NCI-H1048 (cell line): ENCODE data around the gene GPR137B.
A peak's percentile ranks its signal among the peaks of the same experiment; 100 is the strongest.

Experiments
- DNase-seq: peaks from one replicate; lab custom pipeline; 2025; lab: John Stamatoyannopoulos, UW

GPR137B gene

DNA sequence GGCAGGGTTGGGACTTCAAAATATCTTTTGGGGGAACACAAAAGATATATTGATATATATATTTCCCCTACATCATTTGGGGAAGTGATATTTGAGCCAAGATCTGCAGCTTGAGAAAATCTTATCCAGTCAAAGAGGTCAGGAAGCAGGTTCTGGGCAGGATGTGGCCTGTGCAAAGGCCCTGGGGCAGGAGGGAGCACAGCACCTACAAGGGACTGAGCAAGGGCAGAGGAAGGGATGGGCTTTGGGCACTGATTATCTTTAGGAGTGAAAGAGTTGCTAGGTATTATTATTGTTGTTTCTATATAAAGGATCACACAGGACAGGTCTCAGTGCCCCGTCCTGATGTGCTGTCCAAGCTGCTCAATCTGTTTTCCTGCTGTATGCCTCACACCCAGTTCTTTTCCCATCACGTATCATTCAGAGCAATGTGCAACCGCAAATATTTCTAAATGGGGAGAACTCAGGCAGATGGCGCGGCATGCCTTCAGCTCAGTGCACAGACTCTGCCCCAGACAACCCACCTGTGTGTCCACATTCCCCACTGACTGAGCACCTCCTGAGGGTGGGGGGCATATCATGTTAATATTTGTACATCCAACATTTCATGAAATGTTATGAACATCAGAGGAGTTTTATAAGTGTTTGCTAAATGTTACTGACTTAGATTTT lies 28.1 kb upstream of the GPR137B start:
- no peak for DNase-seq

- no peak for DNase-seq
These were observed 24.6 kb upstream of the GPR137B start for GRCh38 chr1:236117710-236118109.

GRCh38 chr1:236119943-236120484 lies 22.3 kb upstream of the GPR137B start:
- no peak for DNase-seq

- no peak for DNase-seq
These were observed 21.6 kb upstream of the GPR137B start for GRCh38 chr1:236120721-236121153.

- DNase-seq = no peak
These were observed 20.2 kb upstream of the GPR137B start for GRCh38 chr1:236122176-236122575.

GRCh38 chr1:236123563-236123962 lies 18.8 kb upstream of the GPR137B start:
- no peak for DNase-seq

DNA sequence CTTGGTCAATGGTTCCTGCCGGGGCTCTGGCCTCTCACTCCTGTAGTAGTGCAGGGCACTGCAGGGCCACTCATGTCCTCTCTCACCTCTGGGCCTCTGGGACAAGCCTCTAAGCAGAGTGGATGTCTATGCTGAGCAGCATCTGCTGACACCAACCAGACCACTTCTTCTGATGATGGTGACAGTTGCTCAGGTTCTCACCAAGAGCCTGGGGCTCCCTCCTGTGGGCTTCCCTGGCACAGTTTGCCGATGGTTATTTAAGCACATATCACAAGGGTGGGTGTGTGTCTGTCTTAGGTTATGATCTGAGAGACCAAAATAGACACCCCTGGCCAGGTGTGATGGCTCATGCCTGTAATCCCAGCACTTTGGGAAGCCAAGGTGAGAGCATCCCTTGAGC lies 17.4 kb upstream of the GPR137B start:
- no peak for DNase-seq

- no peak for DNase-seq
These were observed 15.3 kb upstream of the GPR137B start for GRCh38 chr1:236127045-236127444.

GRCh38 chr1:236128646-236129178 lies 13.6 kb upstream of the GPR137B start:
- DNase-seq = no peak

DNA sequence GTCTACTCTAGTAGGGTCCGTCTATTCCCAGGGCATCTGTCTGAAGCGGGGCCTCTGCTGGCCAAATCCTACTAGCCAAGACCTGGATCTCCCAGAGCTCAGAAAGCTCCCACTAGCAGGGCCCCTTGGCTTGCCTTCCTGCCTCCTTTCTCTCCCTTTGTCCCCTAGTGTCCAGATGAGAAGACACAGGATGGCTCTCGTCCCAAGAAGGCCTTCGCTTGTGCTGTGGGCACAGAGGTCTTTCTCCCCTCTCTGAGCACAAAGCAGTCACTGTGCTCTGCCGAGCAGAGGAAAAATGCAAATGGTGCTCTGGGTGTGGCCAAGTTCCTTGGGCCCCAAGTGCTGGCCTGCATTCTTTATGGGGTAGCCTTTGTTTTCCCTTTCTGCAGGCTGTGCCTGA lies 13.0 kb upstream of the GPR137B start:
- peak; percentile 78 for DNase-seq

GRCh38 chr1:236130372-236130771 lies 12.0 kb upstream of the GPR137B start:
- no peak for DNase-seq

DNA sequence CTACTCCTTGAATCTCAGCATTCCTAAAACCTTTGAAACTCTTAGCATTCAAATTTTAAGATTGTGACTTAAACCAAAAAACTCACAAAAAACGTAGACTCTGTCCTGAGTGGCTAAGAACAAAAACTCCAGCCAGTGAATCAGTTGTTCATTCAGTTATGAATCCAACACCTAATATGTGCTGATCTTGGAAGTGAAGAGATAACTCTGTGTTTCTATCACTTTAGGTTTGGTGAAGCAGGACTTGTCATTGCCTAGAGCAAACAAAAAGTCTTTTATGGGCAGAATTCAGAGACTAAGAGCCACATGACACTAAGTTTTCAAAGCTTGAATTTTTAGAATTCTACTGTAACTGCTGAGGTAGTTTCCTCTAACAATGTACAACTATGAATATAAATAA lies 10.4 kb upstream of the GPR137B start:
- DNase-seq = no peak

DNA sequence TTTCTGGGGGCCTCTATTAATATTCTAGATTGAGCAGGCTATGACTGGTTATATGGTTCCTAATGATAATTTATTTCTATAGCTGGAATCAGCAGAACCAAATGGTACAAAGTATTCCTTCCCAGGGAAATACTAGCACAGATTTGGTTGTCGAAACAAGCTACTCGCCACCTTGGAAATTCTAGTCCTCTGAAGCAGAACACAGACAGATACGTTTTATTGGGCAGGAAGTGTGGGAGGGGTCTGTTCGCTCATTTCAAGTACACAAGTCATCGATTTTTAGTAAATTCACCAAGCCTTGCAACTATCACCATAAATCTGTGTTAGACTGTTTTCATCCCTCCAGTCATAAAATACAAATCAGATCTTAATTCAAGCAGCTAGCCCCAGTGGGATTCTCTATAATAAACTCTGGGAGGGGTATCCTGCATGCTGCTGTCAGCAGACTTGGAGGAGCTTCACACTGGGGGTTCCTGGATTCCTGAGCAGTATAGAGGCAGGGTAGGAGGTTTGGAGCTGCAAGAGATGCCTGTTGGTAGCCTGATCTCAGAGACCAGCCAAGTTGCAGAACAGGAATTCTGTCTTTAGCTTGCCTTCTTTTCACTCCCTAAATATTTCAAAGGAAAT lies 9.8 kb upstream of the GPR137B start:
- no peak for DNase-seq

DNA sequence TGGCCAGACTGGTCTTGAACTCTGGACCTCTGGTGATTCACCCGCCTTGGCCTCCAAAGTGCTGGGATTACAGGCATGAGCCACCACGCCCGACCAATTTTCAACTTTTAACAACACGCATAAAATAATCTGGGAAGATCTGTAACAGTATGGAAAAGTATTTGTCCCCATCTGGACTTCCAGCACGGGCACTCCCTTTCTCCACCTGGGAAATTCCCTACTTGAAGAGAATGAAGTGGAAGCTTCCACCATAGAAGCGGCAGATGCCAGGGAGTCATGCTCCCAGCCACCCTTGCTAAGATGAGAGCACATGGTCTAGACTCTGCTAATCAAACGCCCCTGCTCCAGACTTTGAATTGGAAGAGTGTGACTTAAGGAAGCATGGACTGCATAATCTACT lies 9.0 kb upstream of the GPR137B start:
- DNase-seq = no peak

DNA sequence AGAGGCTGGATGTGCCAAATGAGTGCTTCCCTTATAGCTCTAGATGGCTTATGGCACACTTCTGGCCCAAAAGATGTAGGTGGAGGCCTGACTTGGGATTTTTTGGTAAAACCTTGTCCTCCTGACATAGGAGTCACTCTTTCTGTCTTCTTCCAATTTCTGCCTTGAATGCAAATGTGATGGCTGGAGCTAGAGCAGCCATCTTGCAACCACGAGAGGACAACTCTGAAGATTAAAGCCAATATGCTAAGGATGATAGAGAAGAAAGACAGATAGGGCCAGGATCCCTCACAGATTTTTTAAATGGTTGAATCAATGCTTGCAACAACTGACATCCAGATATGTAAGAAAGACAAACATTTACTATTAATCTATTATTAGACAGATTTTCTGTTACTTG lies 8.5 kb upstream of the GPR137B start:
- DNase-seq = no peak

GRCh38 chr1:236137285-236137852 lies 5.0 kb upstream of the GPR137B start:
- DNase-seq = no peak

- no peak for DNase-seq
These were observed 2.8 kb upstream of the GPR137B start for GRCh38 chr1:236139495-236139894.

GRCh38 chr1:236140705-236141446 lies 1.5 kb upstream of the GPR137B start:
- DNase-seq = no peak

- no peak for DNase-seq
These were observed 689 bp upstream of the GPR137B start for GRCh38 chr1:236141447-236142252.

- DNase-seq = no peak
These were observed 987 bp downstream of the GPR137B start for GRCh38 chr1:236143104-236143948.

GRCh38 chr1:236144033-236144432 lies 1.7 kb downstream of the GPR137B start:
- DNase-seq = no peak
